SK-N-SH treated with all-trans-retinoic acid at 6 μM for 48 hours (cell line): Measurements from ENCODE around the gene GNS.

Source experiments
- ATAC-seq: fragments of 200-7000 bp; cut with Tn5 transposase; 3 replicates; pipeline ENCODE4 v1.9.1; 2020; ENCODE audit warnings: mild to moderate bottlenecking, moderate library complexity
- ARNTL ChIP-seq: fragments of 450-650 bp; formaldehyde crosslinking; IDR thresholded peaks from 2 replicates; pipeline ENCODE4 v1.5.0; 2020; ENCODE audit warnings: low read depth, mild to moderate bottlenecking, moderate library complexity, borderline replicate concordance
- BACH2 ChIP-seq: fragments of 250-450 bp; sonication (Bioruptor Pico); IDR thresholded peaks from 2 replicates; pipeline ENCODE4 v1.9.0; 2021; ENCODE audit warnings: mild to moderate bottlenecking, borderline replicate concordance
- CSDC2 ChIP-seq: fragments of 250-450 bp; sonication (Bioruptor Pico); IDR thresholded peaks from 2 replicates; pipeline ENCODE4 v1.5.0; 2020; ENCODE audit warnings: mild to moderate bottlenecking, moderate library complexity
- ESRRG ChIP-seq: fragments of 250-450 bp; sonication (Bioruptor Pico); IDR thresholded peaks from 2 replicates; pipeline ENCODE4 v1.6.1; 2021; ENCODE audit warnings: mild to moderate bottlenecking
- GLIS3 ChIP-seq: fragments of 250-450 bp; sonication (Bioruptor Pico); IDR thresholded peaks from 2 replicates; pipeline ENCODE4 v1.5.0; 2020; ENCODE audit warnings: mild to moderate bottlenecking, moderate library complexity
- ISL1 ChIP-seq: fragments of 250-450 bp; sonication (Bioruptor Pico); IDR thresholded peaks from 2 replicates; pipeline ENCODE4 v2.1.2; 2022; ENCODE audit warnings: mild to moderate bottlenecking, moderate library complexity
- OSR1 ChIP-seq: fragments of 250-450 bp; sonication (Bioruptor Pico); IDR thresholded peaks from 2 replicates; pipeline ENCODE4 v1.8.0; 2022; ENCODE audit warnings: moderate library complexity, mild to moderate bottlenecking, inconsistent platforms
- PPARA ChIP-seq: fragments of 250-450 bp; sonication (Bioruptor Pico); IDR thresholded peaks from 2 replicates; pipeline ENCODE4 v1.5.0; 2020; ENCODE audit warnings: mild to moderate bottlenecking, borderline replicate concordance
- RARB ChIP-seq: fragments of 250-450 bp; sonication (Bioruptor Pico); IDR thresholded peaks from 2 replicates; pipeline ENCODE4 v1.8.0; 2021; ENCODE audit warnings: mild to moderate bottlenecking, moderate library complexity
- SNAI2 ChIP-seq: fragments of 250-450 bp; sonication (Bioruptor Pico); IDR thresholded peaks from 2 replicates; pipeline ENCODE4 v1.5.0; 2020; ENCODE audit warnings: mild to moderate bottlenecking, moderate library complexity
- TCF4 ChIP-seq: fragments of 250-450 bp; sonication (Bioruptor Pico); IDR thresholded peaks from 2 replicates; pipeline ENCODE4 v1.8.0; 2021; ENCODE audit warnings: mild to moderate bottlenecking, moderate library complexity, borderline replicate concordance
- TOX ChIP-seq: fragments of 250-450 bp; sonication (Bioruptor Pico); IDR thresholded peaks from 2 replicates; pipeline ENCODE4 v1.8.0; 2021; ENCODE audit warnings: mild to moderate bottlenecking, moderate library complexity, borderline replicate concordance
- ZC3H10 ChIP-seq: fragments of 250-450 bp; sonication (Bioruptor Pico); IDR thresholded peaks from 2 replicates; pipeline ENCODE4 v1.5.1; 2021; ENCODE audit warnings: mild to moderate bottlenecking, moderate library complexity
- ZFP3 ChIP-seq: fragments of 250-450 bp; sonication (Bioruptor Pico); IDR thresholded peaks from 2 replicates; pipeline ENCODE4 v1.5.0; 2020; ENCODE audit warnings: mild to moderate bottlenecking, moderate library complexity
- ZFP30 ChIP-seq: fragments of 450-650 bp; formaldehyde crosslinking; IDR thresholded peaks from 2 replicates; pipeline ENCODE4 v1.5.0; 2022; ENCODE audit warnings: mild to moderate bottlenecking, moderate library complexity
- ZNF565 ChIP-seq: fragments of 450-650 bp; formaldehyde crosslinking; conservative IDR thresholded peaks from 2 replicates; pipeline ENCODE4 v1.5.0; 2020; ENCODE audit warnings: low read depth, mild to moderate bottlenecking, moderate library complexity
- ZNF70 ChIP-seq: fragments of 450-650 bp; formaldehyde crosslinking; IDR thresholded peaks from 2 replicates; pipeline ENCODE4 v1.5.0; 2020; ENCODE audit warnings: mild to moderate bottlenecking, moderate library complexity
- ZNF8 ChIP-seq: fragments of 450-650 bp; formaldehyde crosslinking; IDR thresholded peaks from 2 replicates; pipeline ENCODE4 v1.5.0; 2020; ENCODE audit warnings: mild to moderate bottlenecking, moderate library complexity
- TF ChIP-seq, protein P1 (sequence below): fragments of 250-450 bp; sonication (Bioruptor Pico); IDR thresholded peaks from 2 replicates; pipeline ENCODE4 v1.5.1; 2021; ENCODE audit warnings: mild to moderate bottlenecking, moderate library complexity
- TF ChIP-seq, protein P2 (sequence below): fragments of 250-450 bp; sonication (Bioruptor Pico); IDR thresholded peaks from 2 replicates; pipeline ENCODE4 v1.8.0; 2020; ENCODE audit warnings: mild to moderate bottlenecking, moderate library complexity, borderline replicate concordance
- TF ChIP-seq, protein P3 (sequence below): fragments of 250-450 bp; sonication (Bioruptor Pico); IDR thresholded peaks from 2 replicates; pipeline ENCODE4 v1.5.0; 2020; ENCODE audit warnings: mild to moderate bottlenecking, moderate library complexity
- TF ChIP-seq, protein P4 (sequence below): fragments of 250-450 bp; sonication (Bioruptor Pico); IDR thresholded peaks from 2 replicates; pipeline ENCODE4 v1.5.1; 2020; ENCODE audit warnings: low read depth, mild to moderate bottlenecking, moderate library complexity

The GNS gene

GRCh38 chr12:64801381-64801780 is 42.2 kb upstream of the GNS start (continued):
- TF ChIP-seq, protein P1, sequence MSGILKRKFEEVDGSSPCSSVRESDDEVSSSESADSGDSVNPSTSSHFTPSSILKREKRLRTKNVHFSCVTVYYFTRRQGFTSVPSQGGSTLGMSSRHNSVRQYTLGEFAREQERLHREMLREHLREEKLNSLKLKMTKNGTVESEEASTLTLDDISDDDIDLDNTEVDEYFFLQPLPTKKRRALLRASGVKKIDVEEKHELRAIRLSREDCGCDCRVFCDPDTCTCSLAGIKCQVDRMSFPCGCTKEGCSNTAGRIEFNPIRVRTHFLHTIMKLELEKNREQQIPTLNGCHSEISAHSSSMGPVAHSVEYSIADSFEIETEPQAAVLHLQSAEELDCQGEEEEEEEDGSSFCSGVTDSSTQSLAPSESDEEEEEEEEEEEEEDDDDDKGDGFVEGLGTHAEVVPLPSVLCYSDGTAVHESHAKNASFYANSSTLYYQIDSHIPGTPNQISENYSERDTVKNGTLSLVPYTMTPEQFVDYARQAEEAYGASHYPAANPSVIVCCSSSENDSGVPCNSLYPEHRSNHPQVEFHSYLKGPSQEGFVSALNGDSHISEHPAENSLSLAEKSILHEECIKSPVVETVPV (CRISPR knock-in tag): no peak
- TF ChIP-seq SNAI2 (CRISPR knock-in tag) (no peak), ZNF70 (CRISPR knock-in tag) (no peak)
- TF ChIP-seq, all 23 proteins: peak for 0

DNA sequence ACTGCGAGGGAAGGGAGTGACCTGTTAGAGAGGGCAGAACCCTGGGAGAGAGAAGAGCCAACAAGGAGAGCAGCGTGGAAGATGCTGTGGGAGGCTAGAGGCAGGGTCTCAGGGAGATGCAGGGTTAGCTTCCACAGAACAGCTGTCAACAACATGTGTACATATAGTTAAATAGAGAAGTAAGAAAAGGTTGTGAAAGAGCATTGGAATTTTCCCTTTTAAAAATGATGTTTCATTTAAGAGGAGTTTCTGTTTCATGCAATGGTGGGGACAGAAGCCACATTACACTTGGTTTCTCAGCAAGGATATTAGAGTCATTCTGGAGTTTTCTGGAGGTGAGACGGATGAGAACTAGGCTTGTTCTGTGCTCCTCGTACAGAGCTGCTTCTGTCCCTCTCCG is 41.4 kb upstream of the GNS start:
- no peak for TF ChIP-seq ZNF565
- TF ChIP-seq ARNTL: no peak
- TF ChIP-seq, protein P2, sequence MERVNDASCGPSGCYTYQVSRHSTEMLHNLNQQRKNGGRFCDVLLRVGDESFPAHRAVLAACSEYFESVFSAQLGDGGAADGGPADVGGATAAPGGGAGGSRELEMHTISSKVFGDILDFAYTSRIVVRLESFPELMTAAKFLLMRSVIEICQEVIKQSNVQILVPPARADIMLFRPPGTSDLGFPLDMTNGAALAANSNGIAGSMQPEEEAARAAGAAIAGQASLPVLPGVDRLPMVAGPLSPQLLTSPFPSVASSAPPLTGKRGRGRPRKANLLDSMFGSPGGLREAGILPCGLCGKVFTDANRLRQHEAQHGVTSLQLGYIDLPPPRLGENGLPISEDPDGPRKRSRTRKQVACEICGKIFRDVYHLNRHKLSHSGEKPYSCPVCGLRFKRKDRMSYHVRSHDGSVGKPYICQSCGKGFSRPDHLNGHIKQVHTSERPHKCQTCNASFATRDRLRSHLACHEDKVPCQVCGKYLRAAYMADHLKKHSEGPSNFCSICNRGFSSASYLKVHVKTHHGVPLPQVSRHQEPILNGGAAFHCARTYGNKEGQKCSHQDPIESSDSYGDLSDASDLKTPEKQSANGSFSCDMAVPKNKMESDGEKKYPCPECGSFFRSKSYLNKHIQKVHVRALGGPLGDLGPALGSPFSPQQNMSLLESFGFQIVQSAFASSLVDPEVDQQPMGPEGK: no peak
- no peak for TF ChIP-seq ZFP30 (CRISPR knock-in tag)
- no peak for TF ChIP-seq RARB (CRISPR knock-in tag)
- TF ChIP-seq TOX (CRISPR knock-in tag): no peak
- TF ChIP-seq PPARA: no peak
- no peak for TF ChIP-seq ZFP3 (CRISPR knock-in tag)
- no peak for ATAC-seq

GRCh38 chr12:64798165-64798564 is 39.0 kb upstream of the GNS start:
- no peak for TF ChIP-seq ZFP30 (CRISPR knock-in tag)
- TF ChIP-seq CSDC2 (CRISPR knock-in tag): no peak
- no peak for TF ChIP-seq TOX (CRISPR knock-in tag)
- no peak for TF ChIP-seq ZC3H10 (CRISPR knock-in tag)
- TF ChIP-seq RARB (CRISPR knock-in tag): no peak
- no peak for TF ChIP-seq OSR1 (CRISPR knock-in tag)
- no peak for TF ChIP-seq GLIS3 (CRISPR knock-in tag)
- no peak for TF ChIP-seq ZNF70 (CRISPR knock-in tag)
- TF ChIP-seq ISL1: no peak
- TF ChIP-seq, protein P3, sequence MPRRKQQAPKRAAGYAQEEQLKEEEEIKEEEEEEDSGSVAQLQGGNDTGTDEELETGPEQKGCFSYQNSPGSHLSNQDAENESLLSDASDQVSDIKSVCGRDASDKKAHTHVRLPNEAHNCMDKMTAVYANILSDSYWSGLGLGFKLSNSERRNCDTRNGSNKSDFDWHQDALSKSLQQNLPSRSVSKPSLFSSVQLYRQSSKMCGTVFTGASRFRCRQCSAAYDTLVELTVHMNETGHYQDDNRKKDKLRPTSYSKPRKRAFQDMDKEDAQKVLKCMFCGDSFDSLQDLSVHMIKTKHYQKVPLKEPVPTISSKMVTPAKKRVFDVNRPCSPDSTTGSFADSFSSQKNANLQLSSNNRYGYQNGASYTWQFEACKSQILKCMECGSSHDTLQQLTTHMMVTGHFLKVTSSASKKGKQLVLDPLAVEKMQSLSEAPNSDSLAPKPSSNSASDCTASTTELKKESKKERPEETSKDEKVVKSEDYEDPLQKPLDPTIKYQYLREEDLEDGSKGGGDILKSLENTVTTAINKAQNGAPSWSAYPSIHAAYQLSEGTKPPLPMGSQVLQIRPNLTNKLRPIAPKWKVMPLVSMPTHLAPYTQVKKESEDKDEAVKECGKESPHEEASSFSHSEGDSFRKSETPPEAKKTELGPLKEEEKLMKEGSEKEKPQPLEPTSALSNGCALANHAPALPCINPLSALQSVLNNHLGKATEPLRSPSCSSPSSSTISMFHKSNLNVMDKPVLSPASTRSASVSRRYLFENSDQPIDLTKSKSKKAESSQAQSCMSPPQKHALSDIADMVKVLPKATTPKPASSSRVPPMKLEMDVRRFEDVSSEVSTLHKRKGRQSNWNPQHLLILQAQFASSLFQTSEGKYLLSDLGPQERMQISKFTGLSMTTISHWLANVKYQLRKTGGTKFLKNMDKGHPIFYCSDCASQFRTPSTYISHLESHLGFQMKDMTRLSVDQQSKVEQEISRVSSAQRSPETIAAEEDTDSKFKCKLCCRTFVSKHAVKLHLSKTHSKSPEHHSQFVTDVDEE (CRISPR knock-in tag): no peak
- no peak for TF ChIP-seq ZNF8 (CRISPR knock-in tag)
- TF ChIP-seq ZFP3 (CRISPR knock-in tag): no peak
- TF ChIP-seq, protein P2: no peak
- TF ChIP-seq, protein P4, sequence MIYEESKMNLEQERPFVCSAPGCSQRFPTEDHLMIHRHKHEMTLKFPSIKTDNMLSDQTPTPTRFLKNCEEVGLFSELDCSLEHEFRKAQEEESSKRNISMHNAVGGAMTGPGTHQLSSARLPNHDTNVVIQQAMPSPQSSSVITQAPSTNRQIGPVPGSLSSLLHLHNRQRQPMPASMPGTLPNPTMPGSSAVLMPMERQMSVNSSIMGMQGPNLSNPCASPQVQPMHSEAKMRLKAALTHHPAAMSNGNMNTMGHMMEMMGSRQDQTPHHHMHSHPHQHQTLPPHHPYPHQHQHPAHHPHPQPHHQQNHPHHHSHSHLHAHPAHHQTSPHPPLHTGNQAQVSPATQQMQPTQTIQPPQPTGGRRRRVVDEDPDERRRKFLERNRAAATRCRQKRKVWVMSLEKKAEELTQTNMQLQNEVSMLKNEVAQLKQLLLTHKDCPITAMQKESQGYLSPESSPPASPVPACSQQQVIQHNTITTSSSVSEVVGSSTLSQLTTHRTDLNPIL: no peak
- TF ChIP-seq TCF4 (CRISPR knock-in tag): no peak
- TF ChIP-seq SNAI2 (CRISPR knock-in tag): no peak
- TF ChIP-seq ESRRG (CRISPR knock-in tag): no peak
- TF ChIP-seq ARNTL: no peak
- TF ChIP-seq PPARA: no peak
- TF ChIP-seq, all 23 proteins: peak for 0
- no peak for ATAC-seq

GRCh38 chr12:64797156-64797555 is 38.0 kb upstream of the GNS start:
- no peak for TF ChIP-seq ZNF8 (CRISPR knock-in tag)
- TF ChIP-seq GLIS3 (CRISPR knock-in tag): no peak
- TF ChIP-seq ZFP30 (CRISPR knock-in tag): no peak
- TF ChIP-seq ISL1: no peak
- no peak for TF ChIP-seq ZFP3 (CRISPR knock-in tag)
- TF ChIP-seq BACH2 (CRISPR knock-in tag): no peak
- no peak for TF ChIP-seq TOX (CRISPR knock-in tag)
- no peak for TF ChIP-seq ZC3H10 (CRISPR knock-in tag)
- TF ChIP-seq ESRRG (CRISPR knock-in tag): no peak
- TF ChIP-seq, all 23 proteins: peak for 0
- no peak for ATAC-seq
